Adipose tissue (tissue), 3 donors: Measurements from ENCODE around the gene ACSL3. TPM values are rescaled to one million over a fixed set of nuclear protein-coding genes. Genes with fewer than 3 reads are reported as not detected.
A peak's percentile ranks its signal among the peaks of the same experiment; 100 is the strongest.
"Not testable (repeated sequence)": the region's sequence is repeated elsewhere in the genome, so short reads cannot be mapped to it uniquely, and the experiment has no call there.

Source experiments
- H3K27ac ChIP-seq: one replicate; pipeline ENCODE4 v1.5.1; 2013; ENCODE audit warnings: low read depth, low read length
- WGBS, 3 donors: extraction: QIAGEN DNeasy Blood & Tissue Kit; methylation state at CpG; one replicate each; pipeline ENCODE4 v1.1.7; 2013; 5-methylcytosine and 5-hydroxymethylcytosine counted together
- polyA plus RNA-seq, 3 donors: library from polyadenylated mRNA; stranded (reverse); fragments of 200-250 nt; gene quantifications; one replicate each; pipeline ENCODE4 v1.2.3, GENCODE V29; 2013
- donor health status: healthy with polysubstance abuse.
- donor health status: Bipolar disorder and iron deficiency.
- donor health status: healthy.

ACSL3 gene
- polyA plus RNA-seq, 3 donors: 8.9 to 36.3 (median 20.7) TPM

DNA sequence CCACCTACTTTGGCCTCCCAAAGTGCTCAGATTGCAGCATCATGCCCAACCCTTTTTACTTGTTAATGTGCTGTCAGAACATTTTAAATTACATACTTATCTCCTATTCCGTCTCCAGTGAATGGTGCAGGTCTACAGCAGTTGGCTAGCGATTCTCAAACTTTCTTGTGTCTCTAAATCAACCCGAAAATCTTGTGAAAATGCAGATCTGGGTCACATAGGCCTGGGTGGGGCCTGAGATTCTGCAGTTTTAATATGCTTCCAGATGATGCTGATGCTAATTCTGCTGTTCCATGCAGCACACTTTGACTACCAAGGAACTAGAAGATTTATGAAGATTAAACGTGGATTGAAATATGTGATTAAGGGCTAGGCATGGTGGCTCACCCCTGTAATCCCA, 14.8 kb upstream of the ACSL3 start:
- no peak overlapping the region for H3K27ac ChIP-seq
- 81 to 92% (median 84%) methylated on average over 4 of the region's 4 CpGs for WGBS, 3 donors

GRCh38 chr2:222848031-222848430, 12.8 kb upstream of the ACSL3 start:
- 96 to 97% (median 97%) methylated on average over 6 of the region's 6 CpGs for WGBS, 3 donors
- H3K27ac ChIP-seq: not testable (repeated sequence)

- no peak overlapping the region for H3K27ac ChIP-seq
- whole genome bisulfite sequencing, 3 donors: 86 to 94% (median 86%) methylated on average over 9 of the region's 9 CpGs
Measured at GRCh38 chr2:222848862-222849261, 12.0 kb upstream of the ACSL3 start.

GRCh38 chr2:222851956-222852617, 8.7 kb upstream of the ACSL3 start:
- WGBS, 3 donors: 80 to 96% (median 94%) methylated on average over 3 of the region's 3 CpGs
- H3K27ac ChIP-seq: no peak overlapping the region

DNA sequence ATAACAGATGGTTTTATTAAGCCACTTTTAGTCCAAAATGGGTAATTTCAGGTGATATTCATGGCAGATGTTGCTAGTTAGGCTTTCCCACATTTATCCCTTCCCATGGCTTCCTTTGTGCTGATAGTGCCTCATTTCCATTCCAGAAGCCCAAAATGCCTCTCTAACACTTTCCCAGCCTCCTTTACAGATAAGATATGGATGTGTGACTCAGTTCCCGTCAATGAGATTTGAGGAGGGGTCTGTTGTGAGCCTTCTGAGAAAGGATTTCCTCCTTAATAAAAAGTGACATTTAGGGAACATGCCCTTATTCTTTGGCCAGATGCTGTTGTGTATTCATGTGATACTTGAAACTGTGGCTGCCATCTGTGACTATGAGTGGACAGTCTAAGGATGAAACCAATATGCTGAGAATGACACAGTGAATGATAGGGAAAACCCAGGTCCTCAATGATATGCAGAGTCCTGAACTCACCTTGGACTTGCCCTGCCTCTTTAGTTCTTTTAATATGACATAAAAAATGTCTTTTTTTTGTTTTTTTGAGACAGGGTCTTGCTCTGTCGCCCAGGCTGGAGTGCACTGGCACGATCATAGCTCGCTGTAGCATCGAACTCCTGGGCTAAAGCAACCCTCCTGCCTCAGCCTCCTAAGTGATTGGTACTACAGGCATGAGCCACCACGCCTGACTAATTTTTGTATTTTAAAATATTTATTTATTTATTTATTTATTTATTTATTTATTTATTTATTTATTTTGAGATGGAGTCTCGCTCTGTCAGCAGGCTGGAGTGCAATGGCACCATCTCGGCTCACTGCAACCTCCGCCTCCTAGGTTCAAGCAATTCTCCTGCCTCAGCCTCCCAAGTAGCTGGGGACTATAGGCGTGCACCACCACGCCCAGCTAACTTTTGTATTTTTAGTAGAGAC, 5.8 kb upstream of the ACSL3 start:
- H3K27ac ChIP-seq: no peak overlapping the region
- 94 to 97% (median 96%) methylated on average over 11 of the region's 11 CpGs for WGBS, 3 donors

DNA sequence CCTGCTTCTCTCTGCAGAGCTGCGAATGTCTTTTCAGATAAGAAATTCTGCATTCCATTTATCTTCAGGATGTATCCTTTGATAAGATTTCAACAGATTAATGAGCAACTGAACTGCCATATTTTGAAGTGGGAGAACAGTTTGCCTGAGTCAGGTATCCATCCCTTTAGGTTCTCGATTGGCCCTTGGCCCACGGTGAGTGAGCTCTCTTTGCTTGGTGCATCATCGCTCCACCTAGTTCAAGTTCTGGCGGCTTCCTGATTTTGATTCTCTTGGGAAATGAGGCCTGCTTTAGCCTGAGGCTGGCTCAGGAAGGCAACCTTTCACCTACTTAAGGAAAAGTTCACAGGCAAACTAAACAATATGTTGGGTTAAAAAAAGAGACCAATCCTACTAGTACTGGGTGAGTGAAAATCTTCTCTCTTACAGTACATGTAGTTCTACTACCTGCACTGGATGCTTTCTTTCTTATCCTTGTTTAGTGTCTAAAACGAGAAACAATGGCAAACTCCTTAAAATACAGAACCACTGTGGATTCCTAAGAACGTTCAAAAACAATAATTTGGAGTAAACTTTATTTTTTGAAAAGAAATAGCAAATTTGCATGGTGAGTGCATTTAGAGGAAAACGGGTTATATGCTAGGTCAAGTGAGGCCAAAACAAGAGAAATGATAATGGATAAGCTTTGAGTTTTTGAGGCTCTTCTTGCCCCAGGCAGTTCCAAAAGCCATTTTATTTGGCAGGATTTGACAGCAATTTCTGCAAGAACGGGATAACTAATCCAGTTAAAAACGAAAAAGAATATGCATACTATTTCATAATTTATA, 837 bp upstream of the ACSL3 start:
- 12 to 21% (median 20%) methylated on average over 10 of the region's 10 CpGs for WGBS, 3 donors
- H3K27ac ChIP-seq: no peak overlapping the region

- WGBS, 3 donors: 1% methylated on average over 38 to 42 of the region's 42 CpGs
- peak overlapping the region; percentile 91 for H3K27ac ChIP-seq
Measured at GRCh38 chr2:222861411-222862105, 722 bp downstream of the ACSL3 start.

GRCh38 chr2:222862106-222862908, 1.5 kb downstream of the ACSL3 start:
- 15 to 31% (median 21%) methylated on average over 7 of the region's 7 CpGs for WGBS, 3 donors
- no peak overlapping the region for H3K27ac ChIP-seq

DNA sequence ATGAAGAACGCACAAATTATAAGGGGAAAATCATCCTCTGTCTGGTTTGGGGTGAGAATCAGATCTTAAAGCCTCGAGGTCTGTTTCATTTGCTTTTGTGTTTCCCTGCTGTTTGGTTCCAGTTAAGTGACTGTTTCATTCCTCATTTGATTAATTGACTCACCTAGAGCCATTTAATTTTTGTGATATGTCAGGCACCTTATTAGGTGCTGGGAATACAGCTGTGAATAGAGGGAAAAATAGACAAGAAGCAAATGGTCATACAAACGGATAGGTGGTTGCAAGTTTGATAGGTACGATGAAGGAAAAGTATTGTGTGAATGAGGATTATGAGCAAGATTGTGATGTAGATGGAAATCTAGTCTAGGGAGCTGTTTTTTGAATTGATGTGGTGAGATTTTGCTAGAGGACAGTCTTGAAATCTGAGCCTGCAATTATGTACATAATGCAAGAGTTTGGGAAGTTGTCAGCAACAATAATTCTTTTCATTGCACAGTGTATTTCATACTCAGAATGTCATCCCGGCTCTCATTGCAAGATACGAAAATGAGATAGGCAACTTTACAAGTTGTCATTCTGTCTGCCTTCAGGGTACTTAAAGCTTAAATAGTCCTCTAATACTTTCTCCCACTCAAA, 2.2 kb downstream of the ACSL3 start:
- WGBS, 3 donors: 47 to 75% (median 60%) methylated on average over 6 of the region's 6 CpGs
- no peak overlapping the region for H3K27ac ChIP-seq

- 71 to 93% (median 79%) methylated on average over 3 of the region's 3 CpGs for WGBS, 3 donors
- no peak overlapping the region for H3K27ac ChIP-seq
Measured at GRCh38 chr2:222864296-222864695, 3.5 kb downstream of the ACSL3 start.

- H3K27ac ChIP-seq: no peak overlapping the region
- 52 to 65% (median 57%) methylated on average over 2 of the region's 2 CpGs for WGBS, 3 donors
Measured at GRCh38 chr2:222865301-222865700, 4.5 kb downstream of the ACSL3 start.

DNA sequence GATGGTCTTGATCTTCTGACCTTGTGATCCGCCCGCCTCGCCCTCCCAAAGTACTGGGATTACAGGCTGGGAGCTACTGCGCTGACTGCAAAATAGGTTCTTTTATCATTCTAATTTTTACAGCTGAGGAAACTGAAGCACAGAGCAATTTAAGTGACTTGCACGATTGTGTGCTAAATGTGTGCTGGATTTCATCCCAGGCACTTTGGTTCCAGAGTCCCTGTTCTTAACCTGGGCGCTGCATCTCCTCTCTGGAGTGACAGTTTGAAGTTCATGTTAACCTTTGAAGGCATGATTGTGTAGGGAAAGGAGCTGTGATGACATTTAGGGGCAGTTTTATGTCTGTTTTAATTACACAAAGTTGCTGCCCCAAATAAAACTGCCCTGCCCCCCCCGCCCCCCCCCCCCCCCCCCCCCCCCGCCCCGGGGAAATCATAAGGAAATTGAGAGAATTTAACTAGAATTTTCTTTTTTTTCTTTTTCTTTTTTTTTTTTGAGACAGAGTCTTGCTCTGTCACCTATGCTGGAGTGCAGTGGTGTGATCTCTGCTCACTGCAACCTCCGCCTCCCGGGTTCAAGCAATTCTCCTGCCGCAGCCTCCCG, 5.6 kb downstream of the ACSL3 start:
- 84 to 90% (median 86%) methylated on average over 11 to 13 of the region's 13 CpGs for WGBS, 3 donors
- H3K27ac ChIP-seq: no peak overlapping the region

DNA sequence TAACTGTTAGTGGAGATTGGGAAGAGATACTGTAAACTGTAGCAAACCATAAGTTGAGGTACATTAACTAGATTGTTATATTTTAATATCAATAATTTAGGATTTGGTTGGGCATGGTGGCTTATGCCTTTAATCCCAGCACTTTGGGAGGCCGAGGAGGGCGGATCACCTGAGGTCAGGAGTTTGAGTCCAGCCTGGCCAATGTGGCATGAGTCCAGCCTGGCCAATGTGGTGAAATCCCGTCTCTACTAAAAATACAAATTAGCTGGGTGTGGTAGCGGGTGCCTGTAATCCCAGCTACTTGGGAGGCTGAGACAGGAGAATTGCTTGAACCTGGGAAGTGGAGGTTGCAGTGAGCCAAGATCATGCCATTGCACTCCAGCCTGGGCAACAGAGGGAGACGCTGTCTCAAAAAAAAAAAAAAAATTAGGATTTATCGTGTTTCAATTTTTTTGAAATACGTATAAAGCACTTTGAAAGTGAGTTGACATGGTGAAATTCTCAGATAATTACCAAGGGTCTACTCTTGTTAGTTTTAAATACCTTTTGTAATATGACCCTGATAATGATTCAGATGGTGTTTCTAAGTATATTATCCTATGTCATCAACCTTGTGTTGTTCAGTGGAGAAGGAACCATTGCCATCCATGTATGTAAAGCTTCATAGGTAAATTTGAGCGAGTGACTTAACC, 7.9 kb downstream of the ACSL3 start:
- 87 to 92% (median 92%) methylated on average over 8 of the region's 8 CpGs for WGBS, 3 donors
- not testable (repeated sequence) for H3K27ac ChIP-seq

- H3K27ac ChIP-seq: no peak overlapping the region
Measured at GRCh38 chr2:222869252-222869560, 8.4 kb downstream of the ACSL3 start.

GRCh38 chr2:222871291-222871690, 10.5 kb downstream of the ACSL3 start:
- WGBS, 3 donors: 95 to 96% (median 96%) methylated on average over 5 of the region's 5 CpGs
- H3K27ac ChIP-seq: no peak overlapping the region

DNA sequence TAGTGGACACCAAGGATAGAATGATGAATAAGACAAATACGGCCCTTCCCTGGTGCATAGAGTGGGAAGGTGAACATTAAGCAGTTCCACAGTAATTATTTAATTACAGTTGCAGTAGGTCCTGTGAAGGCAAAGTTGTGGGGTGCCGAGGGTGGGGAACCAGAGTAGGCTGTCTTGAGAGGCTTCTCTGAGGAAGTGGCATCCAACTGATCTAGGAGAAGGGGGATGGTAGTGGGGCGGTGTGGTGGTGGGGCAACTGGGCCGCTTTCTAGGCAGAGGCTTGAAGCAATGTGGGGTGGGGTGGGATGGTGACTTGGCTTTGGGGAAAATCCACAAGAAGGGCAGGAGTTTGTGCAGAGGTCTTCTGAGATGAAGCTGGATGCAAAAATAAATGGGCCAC, 11.7 kb downstream of the ACSL3 start:
- no peak overlapping the region for H3K27ac ChIP-seq
- 74 to 94% (median 85%) methylated on average over 4 of the region's 4 CpGs for WGBS, 3 donors
